HG02588 (cell line): ENCODE data around the gene DGCR2.
A peak's percentile ranks its signal among the peaks of the same experiment; 100 is the strongest.

ENCODE experiments used
- ATAC-seq: cut with Tn5 transposase; IDR thresholded peaks from one replicate; pipeline ENCODE4 v1.9.1; 2021; ENCODE audit warnings: mild to moderate bottlenecking, moderate library complexity; ENCODE audit not compliant: unreplicated experiment

DGCR2 gene

GRCh38 chr22:19127329-19128008 is 5.3 kb upstream of the DGCR2 start:
- no peak for ATAC-seq

GRCh38 chr22:19126309-19127273 is 4.4 kb upstream of the DGCR2 start:
- no peak for ATAC-seq

GRCh38 chr22:19125474-19126308 is 3.5 kb upstream of the DGCR2 start:
- no peak for ATAC-seq

- ATAC-seq, result no peak
Measured at GRCh38 chr22:19125011-19125410, 2.8 kb upstream of the DGCR2 start.

GRCh38 chr22:19124377-19124776 is 2.2 kb upstream of the DGCR2 start:
- ATAC-seq, result no peak

GRCh38 chr22:19123936-19124335 is 1.7 kb upstream of the DGCR2 start:
- no peak for ATAC-seq

GRCh38 chr22:19122752-19123492 is 710 bp upstream of the DGCR2 start:
- ATAC-seq, result no peak

GRCh38 chr22:19121631-19122142 is 525 bp downstream of the DGCR2 start:
- ATAC-seq, result peak; percentile 17

- ATAC-seq, result peak; percentile 16
Measured at GRCh38 chr22:19120829-19121630, 1.2 kb downstream of the DGCR2 start.

GRCh38 chr22:19119949-19120348 is 2.3 kb downstream of the DGCR2 start:
- ATAC-seq, result no peak

- peak; percentile 32 for ATAC-seq
Measured at GRCh38 chr22:19118329-19118880, 3.8 kb downstream of the DGCR2 start.

- no peak for ATAC-seq
Measured at GRCh38 chr22:19117111-19117512, 5.1 kb downstream of the DGCR2 start.

GRCh38 chr22:19115628-19116027 is 6.6 kb downstream of the DGCR2 start:
- ATAC-seq, result no peak

GRCh38 chr22:19114984-19115552 is 7.1 kb downstream of the DGCR2 start:
- ATAC-seq, result no peak

GRCh38 chr22:19113429-19113828 is 8.8 kb downstream of the DGCR2 start:
- ATAC-seq, result no peak

- no peak for ATAC-seq
Measured at GRCh38 chr22:19111584-19111983, 10.6 kb downstream of the DGCR2 start.

- ATAC-seq, result no peak
Measured at GRCh38 chr22:19111140-19111539, 11.1 kb downstream of the DGCR2 start.

GRCh38 chr22:19110646-19111045 is 11.6 kb downstream of the DGCR2 start:
- no peak for ATAC-seq

GRCh38 chr22:19110064-19110458 is 12.2 kb downstream of the DGCR2 start:
- no peak for ATAC-seq
